GM18526 (cell line): ENCODE data around the gene WDR83.
A peak's percentile ranks its signal among the peaks of the same experiment; 100 is the strongest.

Source experiments
- POLR2A ChIP-seq: IDR thresholded peaks from 3 replicates; pipeline ENCODE4 v1.6.1; 2011; ENCODE audit not compliant: insufficient read length; ENCODE audit errors: extremely low read depth

The WDR83 gene

GRCh38 chr19:12670159-12670928, 3.7 kb downstream of the WDR83 start:
- peak; percentile 12 for TF ChIP-seq POLR2A

GRCh38 chr19:12672744-12673143, 6.1 kb downstream of the WDR83 start:
- no peak for TF ChIP-seq POLR2A

GRCh38 chr19:12675399-12675798, 8.8 kb downstream of the WDR83 start:
- no peak for TF ChIP-seq POLR2A

GRCh38 chr19:12675940-12676339, 9.3 kb downstream of the WDR83 start:
- TF ChIP-seq POLR2A: no peak

GRCh38 chr19:12676384-12676792, 9.8 kb downstream of the WDR83 start:
- peak; percentile 32 for TF ChIP-seq POLR2A

GRCh38 chr19:12676928-12677327, 10.3 kb downstream of the WDR83 start:
- TF ChIP-seq POLR2A: no peak

DNA sequence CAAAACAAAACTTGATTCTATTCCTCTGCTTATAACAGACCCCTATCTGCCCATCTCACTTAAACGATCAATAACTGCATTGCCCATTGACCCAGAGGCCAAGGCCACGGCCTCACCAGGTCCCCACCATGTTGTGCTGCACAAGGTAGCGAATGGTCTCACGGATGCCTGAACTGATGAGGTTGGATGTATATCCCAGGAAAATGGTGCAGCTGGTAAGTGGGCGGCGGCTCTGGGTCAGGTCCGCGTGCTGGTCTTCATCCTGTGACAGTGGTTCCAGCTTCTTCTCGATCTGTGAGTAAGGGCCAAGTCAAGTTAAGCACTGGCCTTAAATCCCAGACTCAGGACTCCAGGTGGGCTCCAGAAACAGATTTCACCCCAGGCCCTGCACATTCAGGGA, 13.4 kb downstream of the WDR83 start:
- no peak for TF ChIP-seq POLR2A

DNA sequence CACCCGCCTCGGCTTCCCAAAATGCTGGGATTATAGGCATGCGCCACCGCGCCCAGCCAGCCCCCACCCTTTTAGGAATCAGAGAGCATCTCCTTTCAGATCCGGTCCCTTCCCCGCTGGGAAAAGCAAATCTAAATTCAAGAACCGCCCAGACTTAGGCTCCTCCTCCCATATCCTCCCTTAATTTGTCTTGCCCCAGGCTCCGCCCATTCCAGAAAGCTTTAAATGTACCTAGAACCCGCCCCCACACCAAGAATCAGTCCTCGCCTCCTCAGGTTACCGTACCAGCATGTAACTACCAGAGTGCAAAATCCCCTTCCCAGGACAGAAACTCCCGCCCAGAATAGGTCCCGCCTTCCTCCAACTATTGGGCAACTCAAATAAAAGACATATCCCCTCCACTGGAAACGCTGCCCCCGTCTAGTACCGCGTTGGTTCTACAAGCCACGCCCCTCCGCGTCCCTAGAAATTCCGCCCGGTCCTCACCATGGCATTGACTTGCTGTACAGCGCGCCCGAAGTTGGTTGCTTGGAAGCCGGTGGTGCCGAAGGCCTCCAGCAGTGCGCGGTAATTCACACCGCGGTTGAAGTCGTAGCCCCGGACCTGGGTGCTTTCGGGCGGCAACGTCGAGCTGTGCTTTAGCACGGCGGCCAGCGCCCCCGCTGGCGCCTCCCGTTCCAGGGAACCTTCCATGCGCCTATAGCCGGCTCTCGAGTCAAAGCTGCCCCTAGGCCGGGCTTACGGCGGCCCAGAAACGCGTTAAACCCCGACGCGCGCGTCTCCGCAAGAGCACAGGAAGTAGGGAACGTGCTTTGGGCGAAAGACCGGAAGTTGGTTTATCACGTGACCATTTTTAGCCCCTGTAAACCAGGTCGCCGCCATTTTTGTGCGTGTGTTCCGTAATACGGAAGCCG, 14.7 kb downstream of the WDR83 start, which contains the start of gene DHPS:
Gene DHPS, minus strand, starts transcription at position 807 of the 914 bp plus-strand sequence. Its CDS starts 114 bp downstream, at position 693.
- peak; percentile 65 for TF ChIP-seq POLR2A

DNA sequence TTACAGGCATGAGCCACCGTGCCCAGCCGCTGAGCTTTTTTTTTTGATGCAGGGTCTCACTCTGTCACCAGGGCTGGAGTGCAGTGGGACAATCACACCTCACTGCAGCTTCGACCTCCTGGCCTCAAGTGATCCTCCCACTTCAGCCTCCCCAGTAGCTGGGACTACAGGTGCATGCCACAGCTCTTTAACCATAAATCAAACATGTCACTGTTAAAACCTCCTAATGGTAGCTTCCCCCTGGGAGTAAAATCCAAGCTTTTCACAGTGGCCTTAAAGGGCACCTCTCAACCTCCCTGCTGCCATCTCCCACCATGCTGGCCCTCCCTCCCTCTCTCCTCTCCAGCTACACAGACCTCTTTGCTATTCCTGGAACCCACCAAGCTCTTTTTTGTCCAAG, 19.2 kb downstream of the WDR83 start:
- TF ChIP-seq POLR2A: no peak

- no peak for TF ChIP-seq POLR2A
Observed at GRCh38 chr19:12687496-12688196, 21.0 kb downstream of the WDR83 start, which contains the start of gene GNG14. GNG14 (plus strand) TSS chr19:12687998; CDS start chr19:12688049, 51 bp downstream.

DNA sequence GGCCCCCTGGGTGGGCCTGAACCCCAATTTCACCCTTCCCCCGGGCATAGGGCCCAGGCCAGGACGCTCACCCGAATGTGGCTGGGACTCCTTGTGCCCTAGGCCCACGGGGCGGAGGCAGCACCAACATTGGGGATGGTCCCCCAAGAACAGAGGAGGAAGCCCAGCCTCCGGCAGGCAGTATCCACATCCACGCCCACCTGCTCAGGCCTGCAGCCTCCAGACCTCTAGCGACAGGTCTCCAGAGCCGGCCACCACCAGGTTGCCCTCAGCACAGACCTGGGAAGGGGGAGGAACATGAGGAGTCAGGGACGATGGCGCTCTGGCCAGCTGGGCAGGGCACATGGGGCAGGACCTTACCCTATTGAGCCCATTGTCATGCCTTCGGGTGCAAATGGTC, 22.4 kb downstream of the WDR83 start:
- no peak for TF ChIP-seq POLR2A

DNA sequence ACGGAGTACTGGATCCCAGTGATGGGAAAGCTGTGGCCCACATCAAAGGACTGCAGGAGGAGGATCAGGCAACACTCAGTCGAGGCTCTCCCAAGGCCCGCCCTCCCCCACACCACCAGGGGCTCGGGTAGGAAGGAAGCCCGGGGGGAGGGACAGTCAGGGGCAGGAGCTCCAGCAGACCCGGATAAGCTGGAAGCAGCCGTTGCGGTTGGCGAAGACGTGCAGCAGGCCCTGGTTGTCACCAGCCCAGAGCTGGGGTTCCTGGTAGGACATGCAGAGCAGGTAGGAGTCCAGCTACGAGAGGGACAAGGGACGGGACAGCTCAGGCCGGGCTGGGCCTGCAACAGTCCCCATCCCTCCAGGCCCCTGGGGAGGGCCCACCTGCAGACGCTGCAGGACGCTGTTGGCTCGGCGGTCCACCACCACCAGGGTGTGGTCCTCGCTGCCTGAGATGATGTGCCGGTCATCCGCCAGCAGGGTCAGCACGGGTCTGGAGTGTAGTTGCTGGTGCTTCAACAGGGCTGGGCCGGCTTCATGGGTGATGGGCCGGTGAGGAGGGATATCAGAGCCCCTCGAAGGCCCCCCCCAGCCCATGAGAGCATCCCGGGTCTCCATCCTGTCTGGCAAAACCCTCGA, 23.1 kb downstream of the WDR83 start:
- no peak for TF ChIP-seq POLR2A

DNA sequence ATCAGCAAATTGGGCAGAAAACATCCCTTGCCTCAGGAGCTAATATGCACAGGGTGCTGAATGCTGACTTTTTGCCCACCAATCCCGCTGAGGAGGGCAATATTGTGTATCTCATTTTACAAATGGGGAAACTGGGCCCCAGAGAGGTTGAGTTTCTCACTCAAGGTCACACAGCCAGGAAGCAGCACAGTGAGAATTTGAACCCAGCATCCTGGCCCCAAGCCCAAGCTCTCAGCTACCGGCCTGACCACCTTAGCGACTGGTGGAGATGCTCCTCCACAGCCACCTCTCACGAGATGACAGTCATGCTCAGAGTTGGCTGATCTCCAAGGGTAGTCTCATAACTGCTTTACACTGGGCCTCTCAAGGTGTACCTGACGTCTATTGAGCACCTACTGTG, 26.4 kb downstream of the WDR83 start:
- no peak for TF ChIP-seq POLR2A

GRCh38 chr19:12694641-12695040, 28.0 kb downstream of the WDR83 start:
- no peak for TF ChIP-seq POLR2A

DNA sequence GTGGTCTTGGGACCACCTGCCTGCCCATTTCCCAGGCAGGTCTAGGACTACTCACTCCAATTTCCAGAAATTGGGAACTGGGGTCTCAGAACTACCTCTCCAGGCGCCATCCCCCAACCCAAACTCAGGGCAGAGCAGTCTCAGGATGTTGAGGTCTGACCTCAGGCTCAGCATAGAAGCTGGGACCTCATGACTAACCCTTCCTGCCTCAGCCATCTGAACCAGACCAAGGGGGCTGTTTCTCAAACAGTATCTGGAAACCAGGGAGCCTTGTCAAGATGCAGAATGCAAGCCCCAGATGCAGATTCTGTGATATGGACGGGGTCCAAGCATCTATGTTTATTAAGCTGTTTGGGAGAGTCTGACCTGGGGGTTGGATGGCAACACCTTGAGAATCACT, 28.5 kb downstream of the WDR83 start:
- no peak for TF ChIP-seq POLR2A
